Measurements from ENCODE around the gene NXF1. TPM values are rescaled to one million over a fixed set of nuclear protein-coding genes. Genes with fewer than 3 reads are reported as not detected.

The NXF1 gene
- total and polyA plus RNA-seq, 2 of the 13 experiments (the other 11 are each of a cell fraction or from before 2014, with no cell fraction given): 30.4 to 30.9 TPM

GRCh38 chr11:62835336-62835735, 30.1 kb upstream of the NXF1 start:
- FAIRE-seq: no peak

GRCh38 chr11:62832336-62833234, 27.3 kb upstream of the NXF1 start, which contains the start of gene TEX54:
TSS of gene TEX54 (minus strand) at chr11:62832841.
- Histone ChIP-seq H3K36me3 (replicated peaks in 1 of 2; ENCODE audit: control insufficient read depth in 1 of 2, insufficient read depth in 2 of 2, low read length in 2 of 2) (peaks cover 19 to 39% of the 10 kb centered on the region in 2 experiments), H3K9me3 (ENCODE audit: low read length) (no peaks in the 10 kb centered on the region), H4K20me1 (ENCODE audit: insufficient read depth, low read length) (no peaks in the 10 kb centered on the region), H3K27me3 (ENCODE audit: control insufficient read depth in 1 of 2, insufficient read depth in 2 of 2, low read length in 2 of 2) (no peaks in the 10 kb centered on the region; a peak in 1 of 5 replicates), H2AFZ (ENCODE audit: low read length) (no peak within 1 kb of the TSS), H3K79me2 (ENCODE audit: insufficient read depth, low read length) (peaks cover 37% of the 10 kb centered on the region), H3K4me1 (ENCODE audit: insufficient read depth, low read length) (peaks cover 35% of the 10 kb centered on the region), H3K4me2 (ENCODE audit: low read depth, low read length) (peak within 1 kb of the TSS; percentile 92), H3K4me3 (replicated peaks in 1 of 3; ENCODE audit: insufficient read depth in 1 of 3, low read depth in 2 of 3, low read length in 3 of 3) (peak within 1 kb of the TSS; percentile 78 to 100 (median 99)), H3K9ac (ENCODE audit: insufficient read depth, low read depth, low read length) (peak within 1 kb of the TSS; percentile 94), H3K27ac (ENCODE audit: extremely low read length, insufficient read depth, low read length) (peak within 1 kb of the TSS; percentile 95)
- 21% methylated on average over 37 of the region's 40 CpGs for WGBS (ENCODE audit: low lambda C conversion rate)
- no peak for DNase-seq (ENCODE audit: low spot score)
- FAIRE-seq: no peak
- ATAC-seq: peak; percentile 20
- intact Hi-C loops (cut with micrococcal nuclease; ENCODE audit: unreplicated experiment) (no loop called here), in situ Hi-C loops (cut with HindIII; ENCODE audit: extremely low pct_ligation_motif_present, low pct_unique_long_range_greater_than_20kb) (loop anchor here (5.0 kb wide), 1 partner anchor 45 kb away; the partner anchor contains the start of gene TMEM179B)
- ChIA-PET POLR2A (interaction anchor here (0.6 to 2.8 kb wide), 36 partner anchors 8 to 259 kb away, joined by 3 to 164 read pairs (median 6); partner anchors contain the start of genes BSCL2, C11orf98, CSKMT and EEF1G), CTCF (ENCODE audit: low intra/inter-chr PET ratio, low total read pairs) (no interaction called here)
- TSS peak; percentile 91 for BruUV-seq (replicated peaks)
- TF ChIP-seq ELF4 (CRISPR knock-in tag; IDR thresholded peaks at IDR 0.05; ENCODE audit: borderline replicate concordance) (no peak), HOMEZ (CRISPR knock-in tag; IDR thresholded peaks at IDR 0.05; ENCODE audit: low read depth) (no peak), PHF8 (CRISPR knock-in tag; IDR thresholded peaks at IDR 0.05) (peak; percentile 11), RAD51 (IDR thresholded peaks at IDR 0.05; ENCODE audit: borderline replicate concordance) (no peak), ZNF280D (CRISPR knock-in tag; IDR thresholded peaks at IDR 0.05) (0 out of 2 replicates have a peak, but pooled peaks have one; percentile 62), ZNF775 (CRISPR knock-in tag; IDR thresholded peaks at IDR 0.05; ENCODE audit: borderline replicate concordance) (no peak), TFE3 (CRISPR knock-in tag; IDR thresholded peaks at IDR 0.05) (no peak), MED1 (CRISPR knock-in tag; IDR thresholded peaks at IDR 0.05) (peak; percentile 35; the same call in 1 of the 2 replicates), FOXJ3 (CRISPR knock-in tag; IDR thresholded peaks at IDR 0.05; ENCODE audit: borderline replicate concordance) (no peak)

More at GRCh38 chr11:62835336-62835735, 30.1 kb upstream of the NXF1 start:
- no peak overlapping the region for H2AFZ ChIP-seq (ENCODE audit: low read length)
- H3K79me2 ChIP-seq (ENCODE audit: insufficient read depth, low read length): peaks cover 43% of the 10 kb centered on the region
- H3K27ac ChIP-seq (ENCODE audit: extremely low read length, insufficient read depth, low read length): no peak overlapping the region
- 94% methylated on average over 5 of the region's 8 CpGs for WGBS (ENCODE audit: low lambda C conversion rate)
- no peak overlapping the region for H3K9ac ChIP-seq (ENCODE audit: insufficient read depth, low read depth, low read length)
- POLR2A ChIA-PET: no interaction called here
- no TSS peak for BruUV-seq (replicated peaks)
- no peaks in the 10 kb centered on the region for H3K9me3 ChIP-seq (ENCODE audit: low read length)
- peak; percentile 47; the same call in 1 of the 2 replicates for TF ChIP-seq RBFOX2 (IDR thresholded peaks at IDR 0.05; ENCODE audit: low read depth, low read length)
- TF ChIP-seq RORA (CRISPR knock-in tag; IDR thresholded peaks at IDR 0.05): no peak
- intact Hi-C loops (cut with micrococcal nuclease; ENCODE audit: unreplicated experiment) (no loop called here), in situ Hi-C loops (cut with HindIII; ENCODE audit: extremely low pct_ligation_motif_present, low pct_unique_long_range_greater_than_20kb) (no loop called here)
- no peak overlapping the region for H3K4me3 ChIP-seq (replicated peaks in 1 of 3; ENCODE audit: insufficient read depth in 1 of 3, low read depth in 2 of 3, low read length in 3 of 3)
- DNase-seq (ENCODE audit: low spot score) (no peak), ATAC-seq (no peak)
- peaks cover 19 to 37% of the 10 kb centered on the region in 2 experiments for H3K36me3 ChIP-seq (replicated peaks in 1 of 2; ENCODE audit: control insufficient read depth in 1 of 2, insufficient read depth in 2 of 2, low read length in 2 of 2)
- peaks cover 33% of the 10 kb centered on the region for H3K4me1 ChIP-seq (ENCODE audit: insufficient read depth, low read length)
- CTCF ChIA-PET (ENCODE audit: low intra/inter-chr PET ratio, low total read pairs): no interaction called here
- no peaks in the 10 kb centered on the region; a peak in 1 of 5 replicates for H3K27me3 ChIP-seq (ENCODE audit: control insufficient read depth in 1 of 2, insufficient read depth in 2 of 2, low read length in 2 of 2)
- no peaks in the 10 kb centered on the region for H4K20me1 ChIP-seq (ENCODE audit: insufficient read depth, low read length)
- no peak overlapping the region for H3K4me2 ChIP-seq (ENCODE audit: low read depth, low read length)
